HG03039 (cell line): Measurements from ENCODE around the gene CENPH.
"Not testable (repeated sequence)": the region's sequence is repeated elsewhere in the genome, so short reads cannot be mapped to it uniquely, and the experiment has no call there.

Source experiments
- ATAC-seq: cut with Tn5 transposase; IDR thresholded peaks from one replicate; pipeline ENCODE4 v1.9.1; 2021; ENCODE audit warnings: mild to moderate bottlenecking, moderate library complexity; ENCODE audit not compliant: unreplicated experiment

The CENPH gene

GRCh38 chr5:69245031-69245430 lies 55.6 kb downstream of the CENPH start:
- ATAC-seq: no peak

- ATAC-seq: no peak
Observed at GRCh38 chr5:69248019-69248418, 58.6 kb downstream of the CENPH start.

GRCh38 chr5:69250593-69250992 lies 61.2 kb downstream of the CENPH start:
- no peak for ATAC-seq

DNA sequence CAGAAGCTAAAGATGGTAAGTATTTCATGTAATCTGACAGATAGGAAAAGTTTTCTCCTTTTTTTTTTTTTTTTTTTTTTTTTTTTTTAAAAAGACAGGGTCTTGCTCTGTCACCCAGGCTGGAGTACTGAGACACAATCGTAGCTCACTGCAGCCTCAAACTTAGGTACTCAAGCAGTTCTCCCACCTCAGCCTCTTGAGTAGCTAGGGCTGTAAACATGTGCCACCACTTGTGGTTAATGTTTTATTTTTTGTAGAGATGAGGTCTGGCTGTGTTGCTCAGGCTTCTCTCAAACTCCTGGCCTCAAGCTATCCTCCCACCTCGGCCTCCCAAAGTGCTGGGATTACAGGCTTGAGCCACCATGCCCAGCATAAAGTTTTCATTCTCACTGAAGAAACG lies 63.1 kb downstream of the CENPH start:
- no peak for ATAC-seq

DNA sequence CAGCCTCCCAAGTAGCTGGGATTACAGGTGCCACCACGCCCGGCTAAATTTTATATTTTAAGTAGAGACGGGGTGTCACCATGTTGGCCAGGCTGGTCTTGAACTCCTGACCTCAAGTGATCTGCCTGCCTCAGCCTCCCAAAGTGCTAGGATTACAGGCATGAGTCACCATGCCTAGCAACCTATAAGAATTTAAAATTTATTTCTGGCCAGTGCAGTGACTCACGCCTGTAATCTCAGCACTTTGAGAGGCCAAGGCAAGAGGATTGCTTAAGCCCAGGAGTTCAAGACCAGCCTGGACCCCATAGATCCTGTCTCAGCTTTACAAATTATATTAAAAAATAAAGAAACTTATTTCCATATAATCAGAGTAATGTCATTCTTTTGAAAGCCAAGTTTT lies 66.6 kb downstream of the CENPH start:
- not testable (repeated sequence) for ATAC-seq

DNA sequence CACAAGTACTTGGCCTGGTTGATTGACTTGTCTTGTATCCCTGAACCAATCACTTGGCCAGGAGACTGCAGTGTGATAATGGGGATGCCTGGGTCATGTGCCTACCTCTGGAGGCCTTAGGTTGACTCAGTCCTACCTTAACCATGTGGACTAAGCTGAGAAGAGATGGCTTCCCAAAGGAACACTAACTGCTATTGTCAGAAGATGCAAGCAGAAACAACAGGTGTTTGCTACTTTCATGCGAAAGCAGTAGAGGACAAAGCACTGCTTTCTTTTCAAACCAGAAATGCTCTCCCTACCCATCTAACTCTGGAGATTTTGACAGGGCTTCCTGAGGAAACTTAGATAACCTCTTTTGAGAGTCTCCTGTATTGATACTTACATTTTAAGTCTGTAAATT lies 68.2 kb downstream of the CENPH start:
- no peak for ATAC-seq
